HepG2 (cell line): Measurements from ENCODE around the gene CD68. TPM values are rescaled to one million over a fixed set of nuclear protein-coding genes. Genes with fewer than 3 reads are reported as not detected.
A peak's percentile ranks its signal among the peaks of the same experiment; 100 is the strongest.

ENCODE experiments used
- AGO1 ChIP-seq: fragments of 200-400 bp; formaldehyde crosslinking; IDR thresholded peaks from 2 replicates; pipeline ENCODE4 v1.6.1; 2017; ENCODE audit warnings: mild to moderate bottlenecking, low read depth, low read length, moderate library complexity; ENCODE audit not compliant: poor library complexity, severe bottlenecking
- EHMT2 ChIP-seq: fragments of 200-600 bp; sonication (generic); IDR thresholded peaks from 2 replicates; pipeline ENCODE4 v1.7.0; 2017; ENCODE audit warnings: antibody characterized with exemption, low read depth, low read length, borderline replicate concordance
- HIVEP1 ChIP-seq: sonication (generic); formaldehyde crosslinking; IDR thresholded peaks from 2 replicates; pipeline ENCODE4 v1.4.0; 2020; ENCODE audit warnings: mild to moderate bottlenecking, missing genetic modification reagents
- JDP2 ChIP-seq: sonication (generic); formaldehyde crosslinking; IDR thresholded peaks from 2 replicates; pipeline ENCODE4 v1.8.1; 2022; ENCODE audit warnings: missing genetic modification reagents, borderline replicate concordance
- KLF9 ChIP-seq: IDR thresholded peaks from 2 replicates; pipeline ENCODE4 v1.6.1; 2016; ENCODE audit warnings: low read depth
- SIN3B ChIP-seq: fragments of 150-350 bp; IDR thresholded peaks from 2 replicates; pipeline ENCODE4 v1.6.1; 2014; ENCODE audit warnings: low read length
- TOPORS ChIP-seq: sonication (generic); formaldehyde crosslinking; IDR thresholded peaks from 2 replicates; pipeline ENCODE4 v1.8.0; 2023; ENCODE audit warnings: mild to moderate bottlenecking, missing genetic modification reagents
- ZNF569 ChIP-seq: sonication (generic); formaldehyde crosslinking; IDR thresholded peaks from 2 replicates; pipeline ENCODE4 v1.5.0; 2020; ENCODE audit warnings: mild to moderate bottlenecking, missing genetic modification reagents, moderate library complexity, borderline replicate concordance
- ZNF607 ChIP-seq: sonication (generic); formaldehyde crosslinking; IDR thresholded peaks from 2 replicates; pipeline ENCODE4 v1.5.1; 2020; ENCODE audit warnings: missing genetic modification reagents, mild to moderate bottlenecking, borderline replicate concordance
- ZNF761 ChIP-seq: sonication (generic); formaldehyde crosslinking; conservative IDR thresholded peaks from 2 replicates; pipeline ENCODE4 v1.4.0; 2020; ENCODE audit warnings: mild to moderate bottlenecking, missing genetic modification reagents
- ZSCAN20 ChIP-seq: sonication (generic); formaldehyde crosslinking; IDR thresholded peaks from 2 replicates; pipeline ENCODE4 v1.4.0; 2020; ENCODE audit warnings: missing genetic modification reagents, mild to moderate bottlenecking, borderline replicate concordance
- polyA plus RNA-seq, 8 experiments: library from polyadenylated mRNA; depleted of rRNA in 3 of 8; stranded (reverse) in 7 of 8; unstranded in 1 of 8; fragments of >200 nt; fragmentation: Illumina TruSeq in 4 of 8; extraction: Trizol in 4 of 8; gene quantifications; 2 replicates each; pipeline versions ENCODE4 v1.2.1 to v1.2.3, GENCODE V29; 2011 to 2016; ENCODE audit warnings: low read depth in 4 of 8, missing spikeins in 1 of 8, mixed read lengths in 1 of 8; ENCODE audit not compliant: insufficient read depth in 1 of 8
- total RNA-seq, 5 experiments: library from RNA; depleted of rRNA; stranded (reverse); fragments of >200 nt; fragmentation: Illumina TruSeq; extraction: Trizol; gene quantifications; 2 replicates each; pipeline ENCODE4 v1.2.3, GENCODE V29; 2016; ENCODE audit warnings: low read depth in 1 of 5
- TF ChIP-seq, protein P1 (sequence below): sonication (generic); formaldehyde crosslinking; IDR thresholded peaks from 2 replicates; pipeline ENCODE4 v1.5.1; 2020; ENCODE audit warnings: mild to moderate bottlenecking, missing genetic modification reagents, moderate library complexity
- TF ChIP-seq, protein P2 (sequence below): sonication (generic); formaldehyde crosslinking; conservative IDR thresholded peaks from 2 replicates; pipeline ENCODE4 v1.8.0; 2022; ENCODE audit warnings: low read depth, missing genetic modification reagents
- TF ChIP-seq, protein P3 (sequence below): IDR thresholded peaks from 2 replicates; pipeline ENCODE4 v1.6.1; 2012; ENCODE audit warnings: low read length, improper control_type of control experiment

The CD68 gene
- total and polyA plus RNA-seq, 2 of the 13 experiments (the other 11 are each of a cell fraction or from before 2014, with no cell fraction given): 10.3 to 104 TPM

DNA sequence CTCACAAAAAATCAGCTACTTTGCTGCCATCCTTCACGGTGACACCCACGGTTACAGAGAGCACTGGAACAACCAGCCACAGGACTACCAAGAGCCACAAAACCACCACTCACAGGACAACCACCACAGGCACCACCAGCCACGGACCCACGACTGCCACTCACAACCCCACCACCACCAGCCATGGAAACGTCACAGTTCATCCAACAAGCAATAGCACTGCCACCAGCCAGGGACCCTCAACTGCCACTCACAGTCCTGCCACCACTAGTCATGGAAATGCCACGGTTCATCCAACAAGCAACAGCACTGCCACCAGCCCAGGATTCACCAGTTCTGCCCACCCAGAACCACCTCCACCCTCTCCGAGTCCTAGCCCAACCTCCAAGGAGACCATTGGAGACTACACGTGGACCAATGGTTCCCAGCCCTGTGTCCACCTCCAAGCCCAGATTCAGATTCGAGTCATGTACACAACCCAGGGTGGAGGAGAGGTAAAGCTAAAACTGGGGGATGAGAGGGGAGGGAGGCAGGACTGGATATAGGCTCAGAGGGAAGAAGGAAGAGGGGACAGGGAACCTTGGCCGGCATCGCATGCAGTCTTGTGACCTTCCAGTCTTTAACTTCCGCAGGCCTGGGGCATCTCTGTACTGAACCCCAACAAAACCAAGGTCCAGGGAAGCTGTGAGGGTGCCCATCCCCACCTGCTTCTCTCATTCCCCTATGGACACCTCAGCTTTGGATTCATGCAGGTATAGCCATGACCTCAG lies 581 bp downstream of the CD68 start (continued):
- TF ChIP-seq, protein P1, sequence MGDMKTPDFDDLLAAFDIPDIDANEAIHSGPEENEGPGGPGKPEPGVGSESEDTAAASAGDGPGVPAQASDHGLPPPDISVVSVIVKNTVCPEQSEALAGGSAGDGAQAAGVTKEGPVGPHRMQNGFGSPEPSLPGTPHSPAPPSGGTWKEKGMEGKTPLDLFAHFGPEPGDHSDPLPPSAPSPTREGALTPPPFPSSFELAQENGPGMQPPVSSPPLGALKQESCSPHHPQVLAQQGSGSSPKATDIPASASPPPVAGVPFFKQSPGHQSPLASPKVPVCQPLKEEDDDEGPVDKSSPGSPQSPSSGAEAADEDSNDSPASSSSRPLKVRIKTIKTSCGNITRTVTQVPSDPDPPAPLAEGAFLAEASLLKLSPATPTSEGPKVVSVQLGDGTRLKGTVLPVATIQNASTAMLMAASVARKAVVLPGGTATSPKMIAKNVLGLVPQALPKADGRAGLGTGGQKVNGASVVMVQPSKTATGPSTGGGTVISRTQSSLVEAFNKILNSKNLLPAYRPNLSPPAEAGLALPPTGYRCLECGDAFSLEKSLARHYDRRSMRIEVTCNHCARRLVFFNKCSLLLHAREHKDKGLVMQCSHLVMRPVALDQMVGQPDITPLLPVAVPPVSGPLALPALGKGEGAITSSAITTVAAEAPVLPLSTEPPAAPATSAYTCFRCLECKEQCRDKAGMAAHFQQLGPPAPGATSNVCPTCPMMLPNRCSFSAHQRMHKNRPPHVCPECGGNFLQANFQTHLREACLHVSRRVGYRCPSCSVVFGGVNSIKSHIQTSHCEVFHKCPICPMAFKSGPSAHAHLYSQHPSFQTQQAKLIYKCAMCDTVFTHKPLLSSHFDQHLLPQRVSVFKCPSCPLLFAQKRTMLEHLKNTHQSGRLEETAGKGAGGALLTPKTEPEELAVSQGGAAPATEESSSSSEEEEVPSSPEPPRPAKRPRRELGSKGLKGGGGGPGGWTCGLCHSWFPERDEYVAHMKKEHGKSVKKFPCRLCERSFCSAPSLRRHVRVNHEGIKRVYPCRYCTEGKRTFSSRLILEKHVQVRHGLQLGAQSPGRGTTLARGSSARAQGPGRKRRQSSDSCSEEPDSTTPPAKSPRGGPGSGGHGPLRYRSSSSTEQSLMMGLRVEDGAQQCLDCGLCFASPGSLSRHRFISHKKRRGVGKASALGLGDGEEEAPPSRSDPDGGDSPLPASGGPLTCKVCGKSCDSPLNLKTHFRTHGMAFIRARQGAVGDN: peak; percentile 39; the same call in 1 of the 2 replicates
- TF ChIP-seq, protein P2, sequence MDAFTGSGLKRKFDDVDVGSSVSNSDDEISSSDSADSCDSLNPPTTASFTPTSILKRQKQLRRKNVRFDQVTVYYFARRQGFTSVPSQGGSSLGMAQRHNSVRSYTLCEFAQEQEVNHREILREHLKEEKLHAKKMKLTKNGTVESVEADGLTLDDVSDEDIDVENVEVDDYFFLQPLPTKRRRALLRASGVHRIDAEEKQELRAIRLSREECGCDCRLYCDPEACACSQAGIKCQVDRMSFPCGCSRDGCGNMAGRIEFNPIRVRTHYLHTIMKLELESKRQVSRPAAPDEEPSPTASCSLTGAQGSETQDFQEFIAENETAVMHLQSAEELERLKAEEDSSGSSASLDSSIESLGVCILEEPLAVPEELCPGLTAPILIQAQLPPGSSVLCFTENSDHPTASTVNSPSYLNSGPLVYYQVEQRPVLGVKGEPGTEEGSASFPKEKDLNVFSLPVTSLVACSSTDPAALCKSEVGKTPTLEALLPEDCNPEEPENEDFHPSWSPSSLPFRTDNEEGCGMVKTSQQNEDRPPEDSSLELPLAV (CRISPR knock-in tag): no peak
- TF ChIP-seq JDP2 (CRISPR knock-in tag): no peak
- no peak for TF ChIP-seq ZNF569 (CRISPR knock-in tag)
- no peak for TF ChIP-seq EHMT2
- TF ChIP-seq AGO1: peak; percentile 95
- no peak for TF ChIP-seq SIN3B
- TF ChIP-seq KLF9 (CRISPR knock-in tag): no peak
- no peak for TF ChIP-seq ZNF607 (CRISPR knock-in tag)
- TF ChIP-seq HIVEP1 (CRISPR knock-in tag): no peak
- TF ChIP-seq ZSCAN20 (CRISPR knock-in tag): no peak
- no peak for TF ChIP-seq TOPORS
- TF ChIP-seq, protein P3, sequence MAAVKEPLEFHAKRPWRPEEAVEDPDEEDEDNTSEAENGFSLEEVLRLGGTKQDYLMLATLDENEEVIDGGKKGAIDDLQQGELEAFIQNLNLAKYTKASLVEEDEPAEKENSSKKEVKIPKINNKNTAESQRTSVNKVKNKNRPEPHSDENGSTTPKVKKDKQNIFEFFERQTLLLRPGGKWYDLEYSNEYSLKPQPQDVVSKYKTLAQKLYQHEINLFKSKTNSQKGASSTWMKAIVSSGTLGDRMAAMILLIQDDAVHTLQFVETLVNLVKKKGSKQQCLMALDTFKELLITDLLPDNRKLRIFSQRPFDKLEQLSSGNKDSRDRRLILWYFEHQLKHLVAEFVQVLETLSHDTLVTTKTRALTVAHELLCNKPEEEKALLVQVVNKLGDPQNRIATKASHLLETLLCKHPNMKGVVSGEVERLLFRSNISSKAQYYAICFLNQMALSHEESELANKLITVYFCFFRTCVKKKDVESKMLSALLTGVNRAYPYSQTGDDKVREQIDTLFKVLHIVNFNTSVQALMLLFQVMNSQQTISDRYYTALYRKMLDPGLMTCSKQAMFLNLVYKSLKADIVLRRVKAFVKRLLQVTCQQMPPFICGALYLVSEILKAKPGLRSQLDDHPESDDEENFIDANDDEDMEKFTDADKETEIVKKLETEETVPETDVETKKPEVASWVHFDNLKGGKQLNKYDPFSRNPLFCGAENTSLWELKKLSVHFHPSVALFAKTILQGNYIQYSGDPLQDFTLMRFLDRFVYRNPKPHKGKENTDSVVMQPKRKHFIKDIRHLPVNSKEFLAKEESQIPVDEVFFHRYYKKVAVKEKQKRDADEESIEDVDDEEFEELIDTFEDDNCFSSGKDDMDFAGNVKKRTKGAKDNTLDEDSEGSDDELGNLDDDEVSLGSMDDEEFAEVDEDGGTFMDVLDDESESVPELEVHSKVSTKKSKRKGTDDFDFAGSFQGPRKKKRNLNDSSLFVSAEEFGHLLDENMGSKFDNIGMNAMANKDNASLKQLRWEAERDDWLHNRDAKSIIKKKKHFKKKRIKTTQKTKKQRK: no peak
- TF ChIP-seq ZNF761 (CRISPR knock-in tag): 0 out of 2 replicates have a peak, but pooled peaks have one; percentile 24
